GM18951 (cell line): ENCODE results near the gene CMTR1.
"Not testable (repeated sequence)": the region's sequence is repeated elsewhere in the genome, so short reads cannot be mapped to it uniquely, and the experiment has no call there.

Source experiments
- POLR2A ChIP-seq: IDR thresholded peaks from 4 replicates; pipeline ENCODE4 v1.6.1; 2011; ENCODE audit warnings: mild to moderate bottlenecking; ENCODE audit not compliant: insufficient read length, insufficient read depth; ENCODE audit errors: extremely low read depth
- in situ Hi-C: fragments of 300-500 bp; cut with MboI; formaldehyde crosslinking; loops from one replicate; pipeline ENCODE4 v1.12.0; 2022; ENCODE audit warnings: low sequenced_read_pairs, mixed read lengths, inconsistent platforms; ENCODE audit not compliant: unreplicated experiment

Gene CMTR1

GRCh38 chr6:37417393-37417792 lies 15.6 kb upstream of the CMTR1 start:
- no peak for TF ChIP-seq POLR2A

GRCh38 chr6:37418722-37419121 lies 14.3 kb upstream of the CMTR1 start:
- no peak for TF ChIP-seq POLR2A
- in situ Hi-C loops, result no loop called here

More at GRCh38 chr6:37417393-37417792, 15.6 kb upstream of the CMTR1 start:
- in situ Hi-C loops, result no loop called here

GRCh38 chr6:37426058-37426944 lies 6.7 kb upstream of the CMTR1 start:
- in situ Hi-C loops, result no loop called here
- TF ChIP-seq POLR2A, result no peak

GRCh38 chr6:37426945-37427510 lies 6.0 kb upstream of the CMTR1 start:
- TF ChIP-seq POLR2A, result no peak
- in situ Hi-C loops, result no loop called here

GRCh38 chr6:37429352-37429750 lies 3.7 kb upstream of the CMTR1 start:
- in situ Hi-C loops, result no loop called here
- no peak for TF ChIP-seq POLR2A

- TF ChIP-seq POLR2A, result no peak
- in situ Hi-C loops, result no loop called here
Observed at GRCh38 chr6:37432590-37432915, 468 bp upstream of the CMTR1 start.

GRCh38 chr6:37433657-37434271 lies 743 bp downstream of the CMTR1 start:
- no peak for TF ChIP-seq POLR2A
- in situ Hi-C loops, result no loop called here

GRCh38 chr6:37435373-37435772 lies 2.4 kb downstream of the CMTR1 start:
- in situ Hi-C loops, result no loop called here
- TF ChIP-seq POLR2A, result no peak

- in situ Hi-C loops, result no loop called here
- TF ChIP-seq POLR2A, result no peak
Observed at GRCh38 chr6:37435816-37436215, 2.8 kb downstream of the CMTR1 start.

- no peak for TF ChIP-seq POLR2A
- in situ Hi-C loops, result no loop called here
Observed at GRCh38 chr6:37438930-37439329, 5.9 kb downstream of the CMTR1 start.

GRCh38 chr6:37441651-37442050 lies 8.6 kb downstream of the CMTR1 start:
- TF ChIP-seq POLR2A, result no peak
- in situ Hi-C loops, result no loop called here

- TF ChIP-seq POLR2A, result no peak
- in situ Hi-C loops, result no loop called here
Observed at GRCh38 chr6:37442416-37443215, 9.6 kb downstream of the CMTR1 start.

- in situ Hi-C loops, result not testable (repeated sequence)
Observed at GRCh38 chr6:37443216-37443542, 10.2 kb downstream of the CMTR1 start.
